ENCODE results near the gene SOCS2.

SOCS2 gene

GRCh38 chr12:93587611-93588010 is 15.1 kb downstream of the SOCS2 start:
- no peak for DNase-seq (ENCODE audit: insufficient read length, low spot score)
- FAIRE-seq, result no peak
- no peak for TF ChIP-seq CTCF (IDR thresholded peaks at IDR 0.05; ENCODE audit: insufficient read depth, missing control alignments)

- DNase-seq (ENCODE audit: insufficient read length, low spot score) (no peak), FAIRE-seq (no peak)
- no peak for TF ChIP-seq CTCF (IDR thresholded peaks at IDR 0.05; ENCODE audit: insufficient read depth, missing control alignments)
Measured at GRCh38 chr12:93589081-93589480, 16.6 kb downstream of the SOCS2 start.

- no peak for TF ChIP-seq CTCF (IDR thresholded peaks at IDR 0.05; ENCODE audit: insufficient read depth, missing control alignments)
- DNase-seq (ENCODE audit: insufficient read length, low spot score) (no peak), FAIRE-seq (no peak)
Measured at GRCh38 chr12:93591137-93591868, 18.8 kb downstream of the SOCS2 start.

- no peak for DNase-seq (ENCODE audit: insufficient read length, low spot score)
- no peak for FAIRE-seq
- no peak for TF ChIP-seq CTCF (IDR thresholded peaks at IDR 0.05; ENCODE audit: insufficient read depth, missing control alignments)
Measured at GRCh38 chr12:93592641-93593406, 20.3 kb downstream of the SOCS2 start.

GRCh38 chr12:93593843-93594242 is 21.4 kb downstream of the SOCS2 start:
- no peak for DNase-seq (ENCODE audit: insufficient read length, low spot score)
- no peak for FAIRE-seq
- no peak for TF ChIP-seq CTCF (IDR thresholded peaks at IDR 0.05; ENCODE audit: insufficient read depth, missing control alignments)

GRCh38 chr12:93594766-93595311 is 22.4 kb downstream of the SOCS2 start:
- FAIRE-seq (no peak), DNase-seq (ENCODE audit: insufficient read length, low spot score) (no peak)

More at GRCh38 chr12:93594766-93595311, 22.4 kb downstream of the SOCS2 start:
- no peak for TF ChIP-seq CTCF (IDR thresholded peaks at IDR 0.05; ENCODE audit: insufficient read depth, missing control alignments)
